GM12892 (cell line): ENCODE measurements around the gene STRBP.

Source experiments
- DNase-seq: peaks from one replicate; pipeline ENCODE4 v3.0.0; 2011; ENCODE audit not compliant: insufficient read length
- FAIRE-seq: peaks from 2 replicates; lab custom pipeline; 2011; peaks lifted over from hg19 to GRCh38; lab: Jason Lieb, UNC
- POLR2A ChIP-seq: IDR thresholded peaks from 2 replicates; pipeline ENCODE4 v1.6.1; 2011; ENCODE audit warnings: low read depth, low read length, control low read depth
- POLR2AphosphoS5 ChIP-seq: IDR thresholded peaks from 2 replicates; pipeline ENCODE4 v1.6.1; 2011; ENCODE audit warnings: low read depth, low read length, control low read depth
- TAF1 ChIP-seq: IDR thresholded peaks from 2 replicates; pipeline ENCODE4 v1.6.1; 2011; ENCODE audit warnings: low read depth, mild to moderate bottlenecking, control low read depth, low read length, borderline replicate concordance

Gene STRBP

GRCh38 chr9:123167474-123167873 is 100.9 kb downstream of the STRBP start:
- DNase-seq: no peak
- no peak for TF ChIP-seq POLR2A
- no peak for FAIRE-seq

- TF ChIP-seq POLR2AphosphoS5 (no peak), POLR2A (no peak), TAF1 (no peak)
- no peak for DNase-seq
- no peak for FAIRE-seq
These were observed 102.6 kb downstream of the STRBP start for GRCh38 chr9:123165813-123166212.

GRCh38 chr9:123164285-123164684 is 104.1 kb downstream of the STRBP start:
- no peak for FAIRE-seq
- DNase-seq: no peak
- TF ChIP-seq POLR2AphosphoS5 (no peak), POLR2A (no peak), TAF1 (no peak)

- TF ChIP-seq POLR2A (no peak), TAF1 (no peak), POLR2AphosphoS5 (no peak)
- DNase-seq (no peak), FAIRE-seq (no peak)
These were observed 105.5 kb downstream of the STRBP start for GRCh38 chr9:123162791-123163345.

- no peak for FAIRE-seq
- DNase-seq: no peak
- TF ChIP-seq POLR2AphosphoS5 (no peak), POLR2A (no peak), TAF1 (no peak)
These were observed 106.0 kb downstream of the STRBP start for GRCh38 chr9:123162360-123162759.

- no peak for TF ChIP-seq POLR2A
- TF ChIP-seq POLR2AphosphoS5: no peak
- TF ChIP-seq TAF1: no peak
- no peak for DNase-seq
- FAIRE-seq: no peak
These were observed 111.2 kb downstream of the STRBP start for GRCh38 chr9:123157221-123157620.

GRCh38 chr9:123150708-123151503 is 117.5 kb downstream of the STRBP start:
- TF ChIP-seq TAF1 (no peak), POLR2AphosphoS5 (no peak), POLR2A (no peak)
- FAIRE-seq (no peak), DNase-seq (no peak)

GRCh38 chr9:123149067-123149466 is 119.3 kb downstream of the STRBP start:
- no peak for DNase-seq
- no peak for TF ChIP-seq POLR2AphosphoS5
- no peak for TF ChIP-seq TAF1
- no peak for TF ChIP-seq POLR2A
- no peak for FAIRE-seq

GRCh38 chr9:123138163-123138562 is 130.2 kb downstream of the STRBP start:
- FAIRE-seq: peak; percentile 65
- TF ChIP-seq POLR2A (no peak), POLR2AphosphoS5 (no peak), TAF1 (no peak)
- DNase-seq: no peak

- FAIRE-seq (no peak), DNase-seq (no peak)
- TF ChIP-seq POLR2AphosphoS5: no peak
These were observed 133.0 kb downstream of the STRBP start for GRCh38 chr9:123135430-123135829.

- FAIRE-seq: no peak
- DNase-seq: no peak
These were observed 135.7 kb downstream of the STRBP start for GRCh38 chr9:123132696-123133095.

GRCh38 chr9:123131993-123132392 is 136.4 kb downstream of the STRBP start:
- FAIRE-seq (no peak), DNase-seq (no peak)
- TF ChIP-seq POLR2A (no peak), TAF1 (no peak), POLR2AphosphoS5 (no peak)

More at GRCh38 chr9:123132696-123133095, 135.7 kb downstream of the STRBP start:
- TF ChIP-seq TAF1 (no peak), POLR2AphosphoS5 (no peak)
